ENCODE measurements around the gene TMCO1. TPM values are rescaled to one million over a fixed set of nuclear protein-coding genes. Genes with fewer than 3 reads are reported as not detected.

The TMCO1 gene
- total and polyA plus RNA-seq, 2 of the 13 experiments (the other 11 are each of a cell fraction or from before 2014, with no cell fraction given), result 106 to 119 TPM

DNA sequence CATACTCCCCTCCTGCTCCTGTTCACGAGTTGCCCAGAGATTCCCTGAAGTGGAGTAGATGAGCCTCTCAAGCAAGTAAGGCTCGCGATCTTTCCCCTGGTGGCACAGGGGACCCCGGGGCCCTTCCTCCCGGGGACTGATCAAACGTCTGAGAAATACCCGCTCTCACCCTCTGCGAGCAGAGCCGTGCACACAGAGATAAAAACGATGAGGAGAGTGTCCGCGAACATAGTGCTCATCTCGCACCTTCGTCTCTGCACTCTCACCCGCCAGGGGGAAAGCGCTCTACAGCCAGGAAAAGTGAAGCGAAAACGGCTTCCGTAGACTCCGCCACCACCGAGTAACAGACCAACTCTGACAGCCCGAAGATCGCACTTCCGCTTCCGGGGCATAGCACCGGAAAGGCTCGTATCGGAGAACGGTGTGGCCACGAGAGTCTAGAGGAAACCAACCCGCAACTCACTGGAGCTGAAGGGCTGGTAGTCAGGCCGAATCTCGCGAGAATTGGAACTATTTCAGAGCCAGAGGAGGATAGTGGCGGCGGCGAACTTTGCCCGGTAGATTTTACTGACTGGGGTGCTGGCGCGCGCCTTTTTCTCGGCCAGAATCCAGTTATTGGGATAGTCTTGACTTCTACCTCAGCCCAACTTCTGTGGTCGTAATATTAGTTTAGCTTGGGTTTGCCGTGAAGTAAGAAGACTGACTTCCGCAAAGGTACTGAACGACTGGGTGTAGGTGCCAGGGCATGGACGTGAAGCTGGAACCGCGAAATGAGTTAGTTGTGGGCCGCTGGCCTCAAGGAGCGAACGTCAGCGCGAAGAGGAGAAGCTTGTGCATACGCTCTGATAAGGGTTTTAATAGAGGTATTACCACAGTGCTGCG, at the start of gene TMCO1 (continued):
- no peak for TF ChIP-seq PCBP1 (IDR thresholded peaks at IDR 0.05; ENCODE audit: borderline replicate concordance, low read depth, low read length)
- no peak for TF ChIP-seq ZNF768 (CRISPR knock-in tag; IDR thresholded peaks at IDR 0.05)
- TF ChIP-seq, protein P1, sequence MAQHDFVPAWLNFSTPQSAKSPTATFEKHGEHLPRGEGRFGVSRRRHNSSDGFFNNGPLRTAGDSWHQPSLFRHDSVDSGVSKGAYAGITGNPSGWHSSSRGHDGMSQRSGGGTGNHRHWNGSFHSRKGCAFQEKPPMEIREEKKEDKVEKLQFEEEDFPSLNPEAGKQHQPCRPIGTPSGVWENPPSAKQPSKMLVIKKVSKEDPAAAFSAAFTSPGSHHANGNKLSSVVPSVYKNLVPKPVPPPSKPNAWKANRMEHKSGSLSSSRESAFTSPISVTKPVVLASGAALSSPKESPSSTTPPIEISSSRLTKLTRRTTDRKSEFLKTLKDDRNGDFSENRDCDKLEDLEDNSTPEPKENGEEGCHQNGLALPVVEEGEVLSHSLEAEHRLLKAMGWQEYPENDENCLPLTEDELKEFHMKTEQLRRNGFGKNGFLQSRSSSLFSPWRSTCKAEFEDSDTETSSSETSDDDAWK (CRISPR knock-in tag; IDR thresholded peaks at IDR 0.05), result no peak
- TF ChIP-seq, protein P2, sequence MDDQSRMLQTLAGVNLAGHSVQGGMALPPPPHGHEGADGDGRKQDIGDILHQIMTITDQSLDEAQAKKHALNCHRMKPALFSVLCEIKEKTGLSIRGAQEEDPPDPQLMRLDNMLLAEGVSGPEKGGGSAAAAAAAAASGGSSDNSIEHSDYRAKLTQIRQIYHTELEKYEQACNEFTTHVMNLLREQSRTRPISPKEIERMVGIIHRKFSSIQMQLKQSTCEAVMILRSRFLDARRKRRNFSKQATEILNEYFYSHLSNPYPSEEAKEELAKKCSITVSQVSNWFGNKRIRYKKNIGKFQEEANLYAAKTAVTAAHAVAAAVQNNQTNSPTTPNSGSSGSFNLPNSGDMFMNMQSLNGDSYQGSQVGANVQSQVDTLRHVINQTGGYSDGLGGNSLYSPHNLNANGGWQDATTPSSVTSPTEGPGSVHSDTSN (CRISPR knock-in tag; IDR thresholded peaks at IDR 0.05; ENCODE audit: borderline replicate concordance), result peak; percentile 51; the same call in 1 of the 2 replicates
- peak; percentile 59; the same call in 1 of the 2 replicates for TF ChIP-seq HOXA5 (CRISPR knock-in tag; IDR thresholded peaks at IDR 0.05)
- TF ChIP-seq FOXK1 (CRISPR knock-in tag; IDR thresholded peaks at IDR 0.05; ENCODE audit: borderline replicate concordance, low read depth), result 0 out of 2 replicates have a peak, but pooled peaks have one; percentile 71
- TF ChIP-seq ZNF850 (CRISPR knock-in tag; conservative IDR thresholded peaks at IDR 0.05), result no peak
- TF ChIP-seq KDM1A (CRISPR knock-in tag; IDR thresholded peaks at IDR 0.05), result no peak
- 0 out of 2 replicates have a peak, but pooled peaks have one; percentile 44 for TF ChIP-seq JUNB (CRISPR knock-in tag; IDR thresholded peaks at IDR 0.05; ENCODE audit: borderline replicate concordance)
- TF ChIP-seq, protein P3, sequence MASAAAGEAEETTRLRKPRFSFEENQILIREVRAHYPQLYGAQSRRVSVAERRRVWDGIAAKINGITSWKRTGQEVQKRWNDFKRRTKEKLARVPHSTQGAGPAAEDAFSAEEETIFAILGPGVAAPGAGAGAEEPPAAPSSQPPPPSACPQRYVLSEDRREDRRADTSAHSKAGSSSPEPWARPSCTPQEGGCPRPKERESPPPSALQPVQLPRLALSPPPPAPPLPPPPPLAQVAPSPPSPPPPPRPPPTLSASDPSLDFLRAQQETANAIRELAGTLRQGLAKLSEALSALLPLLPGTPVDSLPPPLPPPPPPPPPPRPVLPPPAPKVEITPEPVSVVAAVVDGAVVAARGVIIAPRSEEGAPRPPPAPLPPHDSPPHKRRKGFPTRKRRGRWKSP (CRISPR knock-in tag; IDR thresholded peaks at IDR 0.05), result peak; percentile 55; the same call in 1 of the 2 replicates
- TF ChIP-seq ZNF160 (CRISPR knock-in tag; IDR thresholded peaks at IDR 0.05), result peak; percentile 40; the same call in 1 of the 2 replicates
- TF ChIP-seq, protein P4, sequence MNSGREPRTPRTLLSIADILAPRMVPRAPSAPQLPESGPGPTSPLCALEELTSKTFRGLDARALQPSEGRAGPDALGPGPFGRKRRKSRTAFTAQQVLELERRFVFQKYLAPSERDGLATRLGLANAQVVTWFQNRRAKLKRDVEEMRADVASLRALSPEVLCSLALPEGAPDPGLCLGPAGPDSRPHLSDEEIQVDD (CRISPR knock-in tag; IDR thresholded peaks at IDR 0.05; ENCODE audit: borderline replicate concordance), result no peak
- TF ChIP-seq ZNF546 (CRISPR knock-in tag; conservative IDR thresholded peaks at IDR 0.05), result 0 out of 2 replicates have a peak, but pooled peaks have one; percentile 37
- TF ChIP-seq ZNF782 (CRISPR knock-in tag; IDR thresholded peaks at IDR 0.05; ENCODE audit: borderline replicate concordance), result no peak
- peak; percentile 59; the same call in 1 of the 2 replicates for TF ChIP-seq ELF4 (CRISPR knock-in tag; IDR thresholded peaks at IDR 0.05; ENCODE audit: borderline replicate concordance)
- no peak for TF ChIP-seq ZFP36L1 (CRISPR knock-in tag; IDR thresholded peaks at IDR 0.05)
- TF ChIP-seq, protein P5, sequence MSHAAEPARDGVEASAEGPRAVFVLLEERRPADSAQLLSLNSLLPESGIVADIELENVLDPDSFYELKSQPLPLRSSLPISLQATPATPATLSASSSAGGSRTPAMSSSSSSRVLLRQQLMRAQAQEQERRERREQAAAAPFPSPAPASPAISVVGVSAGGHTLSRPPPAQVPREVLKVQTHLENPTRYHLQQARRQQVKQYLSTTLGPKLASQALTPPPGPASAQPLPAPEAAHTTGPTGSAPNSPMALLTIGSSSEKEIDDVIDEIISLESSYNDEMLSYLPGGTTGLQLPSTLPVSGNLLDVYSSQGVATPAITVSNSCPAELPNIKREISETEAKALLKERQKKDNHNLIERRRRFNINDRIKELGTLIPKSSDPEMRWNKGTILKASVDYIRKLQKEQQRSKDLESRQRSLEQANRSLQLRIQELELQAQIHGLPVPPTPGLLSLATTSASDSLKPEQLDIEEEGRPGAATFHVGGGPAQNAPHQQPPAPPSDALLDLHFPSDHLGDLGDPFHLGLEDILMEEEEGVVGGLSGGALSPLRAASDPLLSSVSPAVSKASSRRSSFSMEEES (CRISPR knock-in tag; IDR thresholded peaks at IDR 0.05), result 0 out of 2 replicates have a peak, but pooled peaks have one; percentile 36
- peak; percentile 74; the same call in 1 of the 2 replicates for TF ChIP-seq SALL2 (CRISPR knock-in tag; IDR thresholded peaks at IDR 0.05)
- TF ChIP-seq, protein P6, sequence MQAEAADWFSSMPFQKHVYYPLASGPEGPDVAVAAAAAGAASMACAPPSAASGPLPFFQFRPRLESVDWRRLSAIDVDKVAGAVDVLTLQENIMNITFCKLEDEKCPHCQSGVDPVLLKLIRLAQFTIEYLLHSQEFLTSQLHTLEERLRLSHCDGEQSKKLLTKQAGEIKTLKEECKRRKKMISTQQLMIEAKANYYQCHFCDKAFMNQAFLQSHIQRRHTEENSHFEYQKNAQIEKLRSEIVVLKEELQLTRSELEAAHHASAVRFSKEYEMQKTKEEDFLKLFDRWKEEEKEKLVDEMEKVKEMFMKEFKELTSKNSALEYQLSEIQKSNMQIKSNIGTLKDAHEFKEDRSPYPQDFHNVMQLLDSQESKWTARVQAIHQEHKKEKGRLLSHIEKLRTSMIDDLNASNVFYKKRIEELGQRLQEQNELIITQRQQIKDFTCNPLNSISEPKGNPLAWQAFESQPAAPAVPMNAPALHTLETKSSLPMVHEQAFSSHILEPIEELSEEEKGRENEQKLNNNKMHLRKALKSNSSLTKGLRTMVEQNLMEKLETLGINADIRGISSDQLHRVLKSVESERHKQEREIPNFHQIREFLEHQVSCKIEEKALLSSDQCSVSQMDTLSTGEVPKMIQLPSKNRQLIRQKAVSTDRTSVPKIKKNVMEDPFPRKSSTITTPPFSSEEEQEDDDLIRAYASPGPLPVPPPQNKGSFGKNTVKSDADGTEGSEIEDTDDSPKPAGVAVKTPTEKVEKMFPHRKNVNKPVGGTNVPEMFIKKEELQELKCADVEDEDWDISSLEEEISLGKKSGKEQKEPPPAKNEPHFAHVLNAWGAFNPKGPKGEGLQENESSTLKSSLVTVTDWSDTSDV (CRISPR knock-in tag; IDR thresholded peaks at IDR 0.05), result 0 out of 2 replicates have a peak, but pooled peaks have one; percentile 44

Data from HepG2 (cell line).